Mucosa of descending colon (tissue), 3 donors: ENCODE results near the gene CWC15. TPM values are rescaled to one million over a fixed set of nuclear protein-coding genes. Genes with fewer than 3 reads are reported as not detected.
"Not testable (repeated sequence)": the region's sequence is repeated elsewhere in the genome, so short reads cannot be mapped to it uniquely, and the experiment has no call there.

ENCODE experiments used
- ATAC-seq: fragments of 200-7000 bp; cut with Tn5 transposase; one replicate; pipeline ENCODE4 v1.9.1; 2020; ENCODE audit warnings: mild to moderate bottlenecking, moderate library complexity
- DNase-seq, 3 donors: peaks; one replicate each; pipeline ENCODE4 v3.0.0-alpha.2; 2020
- H3K36me3 ChIP-seq: fragments of 200-600 bp; one replicate; pipeline ENCODE4 v1.8.0; 2021; ENCODE audit warnings: low read depth, mild to moderate bottlenecking
- H3K4me1 ChIP-seq: fragments of 200-600 bp; one replicate; pipeline ENCODE4 v1.8.0; 2021; ENCODE audit warnings: low read depth, mild to moderate bottlenecking
- H3K4me3 ChIP-seq: fragments of 200-600 bp; one replicate; pipeline ENCODE4 v1.8.0; 2021; ENCODE audit warnings: mild to moderate bottlenecking
- H3K9me3 ChIP-seq: fragments of 200-600 bp; one replicate; pipeline ENCODE4 v1.8.0; 2021; ENCODE audit warnings: mild to moderate bottlenecking
- CTCF ChIP-seq: fragments of 200-600 bp; IDR thresholded peaks from one replicate; pipeline ENCODE4 v1.8.0; 2022; ENCODE audit warnings: antibody characterized with exemption, mild to moderate bottlenecking
- intact Hi-C, 2 donors: fragments of 100-400 bp; cut with DNase I in 1 of 2; cut with micrococcal nuclease in 1 of 2; formaldehyde crosslinking; loops; one replicate each; pipeline versions ENCODE4 v1.11.0 to v1.11.1; 2022; cut with DNase I, micrococcal nuclease
- total RNA-seq, 3 donors: library from RNA; stranded (reverse); fragmentation: NEBNext Ultra II Directional in 2 of 3; extraction: Animal tissue kit (Norgen Biotek cat#: 25700) in 2 of 3; gene quantifications; one replicate each; pipeline versions ENCODE4 v1.2.1 to v1.2.4, GENCODE V29; 2021 to 2023
- donor health status: DM: no; HTN: no; CAD: no; lungs with moderate emphysema.
- donor health status: DM: no; HTN: no; CAD: no.
- donor health status: DM: no; HTN: yes; CAD: no.

Gene CWC15
- total RNA-seq, 3 donors from 2014 or later, result 41.4 to 47.7 (median 45.3) TPM

- H3K4me1 ChIP-seq, result no peaks in the 10 kb centered on the region
- TF ChIP-seq CTCF, result no peak
- H3K9me3 ChIP-seq, result no peaks in the 10 kb centered on the region
- ATAC-seq (no peak), DNase-seq (no peak)
- H3K36me3 ChIP-seq, result no peaks in the 10 kb centered on the region
- intact Hi-C loops, result no loop called here
- H3K4me3 ChIP-seq, result no peak overlapping the region
Measured at GRCh38 chr11:94934846-94935245, 38.5 kb downstream of the CWC15 start.

GRCh38 chr11:94934362-94934761 lies 39.0 kb downstream of the CWC15 start:
- Histone ChIP-seq H3K36me3 (no peaks in the 10 kb centered on the region), H3K4me3 (no peak overlapping the region), H3K4me1 (no peaks in the 10 kb centered on the region), H3K9me3 (no peaks in the 10 kb centered on the region)
- DNase-seq (no peak), ATAC-seq (no peak)
- TF ChIP-seq CTCF, result no peak
- intact Hi-C loops, result no loop called here

- no peak for TF ChIP-seq CTCF
- H3K4me1 ChIP-seq, result no peaks in the 10 kb centered on the region
- H3K36me3 ChIP-seq, result no peaks in the 10 kb centered on the region
- H3K4me3 ChIP-seq, result no peak overlapping the region
- no peaks in the 10 kb centered on the region for H3K9me3 ChIP-seq
- no peak for DNase-seq
- intact Hi-C loops, result no loop called here
- ATAC-seq, result peak; percentile 39
Measured at GRCh38 chr11:94933223-94934130, 39.9 kb downstream of the CWC15 start.

GRCh38 chr11:94932503-94932902 lies 40.9 kb downstream of the CWC15 start:
- no peak for DNase-seq
- Histone ChIP-seq H3K4me3 (no peak overlapping the region), H3K36me3 (no peaks in the 10 kb centered on the region), H3K9me3 (no peaks in the 10 kb centered on the region), H3K4me1 (no peaks in the 10 kb centered on the region)
- ATAC-seq, result no peak
- intact Hi-C loops, result no loop called here
- TF ChIP-seq CTCF, result no peak

- intact Hi-C loops, H3K4me1 ChIP-seq: not testable (repeated sequence)
Measured at GRCh38 chr11:94932072-94932471, 41.3 kb downstream of the CWC15 start.

GRCh38 chr11:94928117-94928990 lies 45.0 kb downstream of the CWC15 start:
- Histone ChIP-seq H3K9me3 (no peaks in the 10 kb centered on the region), H3K4me1 (no peaks in the 10 kb centered on the region), H3K4me3 (no peak overlapping the region), H3K36me3 (no peaks in the 10 kb centered on the region)
- DNase-seq (no peak), ATAC-seq (no peak)
- intact Hi-C loops, result no loop called here
- TF ChIP-seq CTCF, result no peak

More at GRCh38 chr11:94932072-94932471, 41.3 kb downstream of the CWC15 start:
- not testable (repeated sequence) for ATAC-seq, H3K9me3 ChIP-seq, H3K36me3 ChIP-seq, H3K4me3 ChIP-seq, DNase-seq
